Kidney epithelial cell (primary cell): ENCODE data around the gene DSCAML1. TPM values are rescaled to one million over a fixed set of nuclear protein-coding genes. Genes with fewer than 3 reads are reported as not detected.

Experiments used
- DNase-seq: peaks from one replicate; pipeline ENCODE4 v3.0.0-alpha.2; 2010; ENCODE audit warnings: low read depth
- H3K27me3 ChIP-seq: 2 replicates; pipeline ENCODE4 v1.6.0; 2011; ENCODE audit warnings: low read length; ENCODE audit not compliant: control insufficient read depth, insufficient read depth
- H3K36me3 ChIP-seq: 2 replicates; pipeline ENCODE4 v1.5.1; 2011; ENCODE audit warnings: low read length; ENCODE audit not compliant: control insufficient read depth, insufficient read depth
- H3K4me3 ChIP-seq: 2 replicates; pipeline ENCODE4 v1.5.1; 2011; ENCODE audit warnings: low read depth, mild to moderate bottlenecking, control low read depth, low read length
- total RNA-seq: library from RNA; depleted of rRNA; stranded (reverse); fragments of >200 nt; gene quantifications from 2 replicates; pipeline ENCODE4 v1.2.3, GENCODE V29; 2015
- TF ChIP-seq, protein P1 (sequence below): IDR thresholded peaks from 2 replicates; pipeline ENCODE4 v1.5.1; 2011; ENCODE audit warnings: mild to moderate bottlenecking, moderate library complexity, low read length, control low read depth, inconsistent platforms; ENCODE audit not compliant: insufficient read depth, poor library complexity, severe bottlenecking

DSCAML1 gene
- total RNA-seq, 1 donor from 2014 or later, result 3.1 TPM

DNA sequence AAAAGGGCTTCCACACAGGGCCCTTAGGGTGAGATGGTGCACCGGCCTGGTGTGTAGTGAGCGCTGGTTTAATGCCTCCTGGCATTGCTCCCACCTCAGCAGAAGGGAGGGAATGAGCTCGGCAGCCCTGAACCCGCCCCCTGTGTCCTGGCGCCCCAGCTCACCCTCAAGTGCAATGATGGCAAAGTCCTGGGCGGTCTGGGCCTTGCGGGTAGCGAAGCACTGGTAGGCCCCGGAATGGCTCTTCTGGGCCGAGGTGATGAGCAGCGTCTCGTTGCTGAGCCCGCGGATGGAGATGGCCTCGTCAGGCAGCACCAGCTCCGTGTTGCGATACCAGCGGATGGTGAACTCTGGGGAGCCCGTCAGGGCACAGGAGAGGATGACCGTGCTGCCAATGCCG is 276.1 kb downstream of the DSCAML1 start:
- no peaks in the 10 kb centered on the region for H3K36me3 ChIP-seq
- TF ChIP-seq, protein P1, sequence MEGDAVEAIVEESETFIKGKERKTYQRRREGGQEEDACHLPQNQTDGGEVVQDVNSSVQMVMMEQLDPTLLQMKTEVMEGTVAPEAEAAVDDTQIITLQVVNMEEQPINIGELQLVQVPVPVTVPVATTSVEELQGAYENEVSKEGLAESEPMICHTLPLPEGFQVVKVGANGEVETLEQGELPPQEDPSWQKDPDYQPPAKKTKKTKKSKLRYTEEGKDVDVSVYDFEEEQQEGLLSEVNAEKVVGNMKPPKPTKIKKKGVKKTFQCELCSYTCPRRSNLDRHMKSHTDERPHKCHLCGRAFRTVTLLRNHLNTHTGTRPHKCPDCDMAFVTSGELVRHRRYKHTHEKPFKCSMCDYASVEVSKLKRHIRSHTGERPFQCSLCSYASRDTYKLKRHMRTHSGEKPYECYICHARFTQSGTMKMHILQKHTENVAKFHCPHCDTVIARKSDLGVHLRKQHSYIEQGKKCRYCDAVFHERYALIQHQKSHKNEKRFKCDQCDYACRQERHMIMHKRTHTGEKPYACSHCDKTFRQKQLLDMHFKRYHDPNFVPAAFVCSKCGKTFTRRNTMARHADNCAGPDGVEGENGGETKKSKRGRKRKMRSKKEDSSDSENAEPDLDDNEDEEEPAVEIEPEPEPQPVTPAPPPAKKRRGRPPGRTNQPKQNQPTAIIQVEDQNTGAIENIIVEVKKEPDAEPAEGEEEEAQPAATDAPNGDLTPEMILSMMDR, result no peak
- no peak for DNase-seq
- no peaks in the 10 kb centered on the region for H3K27me3 ChIP-seq
- H3K4me3 ChIP-seq, result no peak overlapping the region

DNA sequence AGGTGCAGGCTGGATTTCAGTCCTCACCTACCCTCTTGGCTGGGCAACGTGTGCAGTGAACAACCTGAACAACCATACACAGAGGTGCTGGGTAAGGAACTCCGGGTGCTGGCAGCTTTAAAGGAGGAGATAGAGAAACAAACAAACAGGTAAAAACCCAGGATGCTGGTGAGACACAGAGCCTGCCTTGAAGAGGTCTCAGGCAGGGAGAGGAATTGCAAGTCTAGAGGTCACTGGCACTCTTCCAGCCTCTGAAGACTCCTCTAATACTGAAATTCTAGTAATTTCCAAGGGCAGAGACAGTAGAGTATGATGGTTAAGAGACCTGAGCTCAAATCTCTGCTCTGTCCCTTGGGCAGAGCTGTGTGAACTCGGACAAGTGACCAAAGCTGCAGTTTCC is 276.8 kb downstream of the DSCAML1 start:
- Histone ChIP-seq H3K36me3 (no peaks in the 10 kb centered on the region), H3K27me3 (no peaks in the 10 kb centered on the region), H3K4me3 (no peak overlapping the region)
- TF ChIP-seq, protein P1, result peak; percentile 2
- DNase-seq, result no peak

DNA sequence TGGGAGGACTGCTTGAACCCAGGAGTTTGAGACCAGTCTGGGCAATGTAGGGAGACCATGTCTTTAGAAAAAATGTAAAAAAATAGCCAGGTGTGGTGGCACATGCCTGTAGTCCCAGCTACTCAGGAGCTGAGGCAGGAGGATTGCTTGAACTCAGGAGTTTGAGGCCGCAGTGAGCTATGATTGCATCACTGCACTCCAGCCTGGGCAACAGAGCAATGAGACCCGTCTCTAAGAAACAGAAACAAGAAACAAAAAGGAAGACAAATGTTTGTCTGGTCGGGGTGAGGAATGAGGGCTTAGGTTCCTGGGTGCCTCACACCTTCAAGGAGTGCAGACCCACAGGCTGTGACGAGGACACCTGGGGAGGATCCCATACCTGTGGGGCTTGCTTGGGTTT is 277.4 kb downstream of the DSCAML1 start:
- TF ChIP-seq, protein P1, result no peak
- Histone ChIP-seq H3K36me3 (no peaks in the 10 kb centered on the region), H3K27me3 (no peaks in the 10 kb centered on the region), H3K4me3 (no peak overlapping the region)
- peak; percentile 59 for DNase-seq

DNA sequence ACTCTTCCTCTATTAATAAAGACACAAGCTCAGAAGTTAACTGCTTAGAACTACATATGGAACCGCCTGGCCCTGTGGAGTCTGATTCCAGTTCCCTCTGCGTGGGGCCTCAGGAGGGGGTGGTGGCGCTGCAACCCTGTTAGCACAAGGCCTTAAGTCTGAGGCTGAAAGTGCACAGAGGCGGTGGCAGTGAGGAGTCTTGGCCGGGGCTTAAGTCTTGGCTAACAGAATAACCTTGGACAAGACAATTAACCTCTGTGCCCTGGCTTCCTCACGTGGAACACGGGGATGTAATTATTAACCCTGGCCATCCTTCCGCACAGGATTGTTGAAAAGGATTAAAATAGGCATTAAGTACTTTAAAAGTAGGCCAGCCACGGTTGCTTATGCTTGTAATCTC is 277.8 kb downstream of the DSCAML1 start:
- Histone ChIP-seq H3K4me3 (no peak overlapping the region), H3K36me3 (no peaks in the 10 kb centered on the region), H3K27me3 (no peaks in the 10 kb centered on the region)
- DNase-seq, result peak; percentile 79
- TF ChIP-seq, protein P1, result peak; percentile 28

DNA sequence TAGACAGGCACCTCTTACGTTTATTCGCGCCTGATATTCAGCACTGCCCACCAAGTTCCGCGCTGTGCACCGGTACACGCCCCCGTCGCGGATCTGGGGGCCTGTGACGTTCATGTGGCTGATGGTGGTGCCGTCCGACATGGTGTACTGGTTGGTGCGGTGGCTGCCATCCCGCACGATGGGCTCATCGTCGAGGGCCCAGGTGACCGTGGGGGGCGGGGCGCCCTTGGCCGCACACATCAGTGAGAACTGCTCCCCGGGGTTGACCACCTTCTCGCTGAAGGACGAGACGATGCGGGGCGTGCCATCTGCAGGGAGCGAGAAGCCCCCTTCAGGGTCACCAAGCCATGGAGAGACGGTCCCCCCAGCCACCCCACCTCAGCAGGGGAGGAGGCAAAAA is 278.6 kb downstream of the DSCAML1 start:
- DNase-seq, result no peak

DNA sequence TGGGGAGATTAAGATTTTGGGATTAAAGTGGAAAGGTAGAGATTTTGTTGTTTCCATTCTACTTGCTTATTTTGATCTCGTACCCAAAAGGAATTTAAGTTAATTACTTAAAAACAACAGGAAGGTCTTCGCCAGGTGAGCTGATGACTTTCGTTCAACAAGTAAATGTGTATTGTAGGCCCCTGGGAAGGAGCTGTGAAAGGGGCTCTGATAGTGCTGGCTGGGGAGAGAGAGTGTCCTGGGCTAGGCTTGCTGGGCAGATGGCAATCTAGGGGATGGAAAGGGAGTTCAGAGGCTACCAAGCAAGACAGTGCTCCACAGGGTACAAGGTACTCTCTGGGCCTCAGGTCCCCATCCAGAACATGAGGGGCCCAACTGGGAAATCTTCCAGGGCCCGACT is 279.9 kb downstream of the DSCAML1 start:
- Histone ChIP-seq H3K27me3 (no peaks in the 10 kb centered on the region), H3K4me3 (no peak overlapping the region)
- DNase-seq, result no peak

More for the DNA sequence above, 278.6 kb downstream of the DSCAML1 start:
- Histone ChIP-seq H3K4me3 (no peak overlapping the region), H3K36me3 (no peaks in the 10 kb centered on the region), H3K27me3 (no peaks in the 10 kb centered on the region)
- TF ChIP-seq, protein P1, result no peak

More for the DNA sequence above, 279.9 kb downstream of the DSCAML1 start:
- TF ChIP-seq, protein P1, result no peak
- H3K36me3 ChIP-seq, result no peaks in the 10 kb centered on the region
